Effector CD4-positive, alpha-beta T cell (primary cell): ENCODE data around the gene CCDC9B.

Experiments
- DNase-seq: peaks from one replicate; pipeline ENCODE4 v3.0.0-alpha.2; 2020

The CCDC9B gene

DNA sequence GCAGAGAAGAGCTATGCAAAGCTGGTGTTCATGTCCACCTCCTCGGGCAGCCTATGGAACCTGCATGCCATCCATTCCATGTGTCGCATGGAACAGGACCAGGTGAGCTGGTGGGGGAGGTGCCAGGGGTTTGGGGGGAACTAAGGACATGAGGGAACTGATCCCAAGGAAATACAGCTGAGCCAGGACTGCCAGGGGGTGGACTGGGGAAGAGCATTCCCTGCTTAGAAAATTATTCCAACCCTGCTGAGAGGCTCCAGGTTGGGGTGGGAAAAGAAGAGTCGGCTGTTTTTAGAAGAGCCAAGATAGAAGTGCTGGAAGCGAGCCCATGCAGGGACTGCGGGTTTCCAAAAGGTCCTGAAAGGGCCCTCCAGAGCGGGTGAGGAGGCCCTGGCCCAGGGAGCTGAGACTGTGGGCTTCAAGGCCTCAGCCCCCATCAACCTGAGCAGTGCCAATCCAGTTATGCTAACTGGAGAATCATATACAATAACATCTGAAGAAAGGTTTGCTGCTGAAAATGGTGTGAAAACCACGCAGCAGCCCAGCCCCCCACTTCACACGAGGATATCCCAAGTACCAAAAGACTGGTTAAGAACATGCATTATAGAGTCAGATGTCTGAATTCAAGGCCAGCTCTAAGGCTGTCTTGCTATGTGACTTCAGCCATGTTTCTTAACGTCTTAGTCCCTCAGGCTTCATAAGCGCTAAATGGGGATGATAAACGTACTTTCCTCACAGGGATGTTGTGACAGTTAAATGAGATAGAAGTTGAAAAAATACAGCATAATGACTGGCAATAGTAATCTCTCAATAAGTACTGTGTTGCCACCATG lies 25.1 kb upstream of the CCDC9B start:
- DNase-seq = no peak

GRCh38 chr15:40365016-40365415 lies 24.3 kb upstream of the CCDC9B start:
- no peak for DNase-seq

DNA sequence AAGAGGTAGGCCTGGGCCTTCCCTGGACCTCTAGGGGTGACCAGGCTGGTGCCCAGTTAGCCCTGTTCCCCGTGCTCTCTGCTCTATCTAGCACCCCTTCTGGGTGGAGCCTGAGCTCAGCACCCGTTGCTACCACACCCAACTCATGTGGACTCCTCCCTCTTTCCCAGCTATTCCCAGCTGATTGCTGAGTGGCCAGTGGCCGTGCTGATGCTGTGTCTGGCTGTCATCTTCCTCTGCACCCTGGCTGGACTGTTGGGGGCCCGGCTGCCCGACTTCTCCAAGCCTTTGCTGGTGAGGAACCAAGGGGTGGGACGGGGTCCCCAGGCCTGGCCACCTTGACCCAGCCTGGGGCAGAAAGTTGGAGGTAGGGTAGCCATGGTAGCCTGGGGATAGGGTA lies 23.5 kb upstream of the CCDC9B start:
- DNase-seq = no peak

- DNase-seq = no peak
Measured at GRCh38 chr15:40363611-40364010, 22.9 kb upstream of the CCDC9B start.

DNA sequence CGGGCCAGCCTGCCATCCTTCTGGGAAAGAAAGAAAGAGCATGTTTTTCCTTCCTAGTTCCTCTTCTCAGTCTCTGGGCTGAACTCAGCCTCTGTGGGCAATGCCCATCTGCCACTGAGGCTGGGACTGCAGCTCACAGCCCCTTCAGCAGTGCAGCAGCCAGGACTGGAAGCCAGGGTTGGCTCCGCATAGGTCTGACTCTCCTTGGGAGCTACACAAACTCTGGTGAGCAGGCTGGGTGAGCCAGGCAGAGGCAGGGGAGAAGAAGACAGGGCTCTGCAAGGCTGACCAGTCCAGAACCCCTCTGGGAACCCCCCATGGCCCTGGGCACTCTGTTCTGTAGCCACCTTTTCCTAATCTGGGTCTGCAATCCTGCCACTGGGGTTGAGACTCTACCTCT lies 20.9 kb upstream of the CCDC9B start:
- no peak for DNase-seq

DNA sequence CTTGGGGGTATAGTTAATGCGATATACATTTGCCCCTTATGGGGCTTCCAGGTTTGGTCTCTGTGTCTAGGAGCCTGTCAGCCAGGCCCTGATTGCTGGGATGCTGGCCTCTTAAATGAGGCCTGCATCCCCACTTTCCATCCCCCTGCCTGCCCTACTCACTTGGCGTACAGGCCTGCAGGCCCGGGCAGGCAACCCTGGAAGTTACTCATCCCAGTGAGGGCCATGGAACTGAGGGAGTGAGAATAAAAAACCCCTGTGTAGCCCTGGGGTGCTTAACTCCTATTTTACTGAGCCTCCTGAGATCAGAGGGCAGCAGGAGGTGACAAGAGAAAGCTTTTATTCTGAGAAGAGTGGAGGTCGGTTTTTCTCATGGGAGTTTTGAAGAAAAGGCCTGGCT lies 19.3 kb upstream of the CCDC9B start:
- no peak for DNase-seq

GRCh38 chr15:40358471-40359353 lies 18.0 kb upstream of the CCDC9B start:
- no peak for DNase-seq

GRCh38 chr15:40357723-40358470 lies 17.2 kb upstream of the CCDC9B start, which contains the start of gene DISP2:
Gene DISP2, plus strand, starts transcription at chr15:40358219. Its CDS starts 103 bp downstream, at chr15:40358322.
- DNase-seq = peak; percentile 82

DNA sequence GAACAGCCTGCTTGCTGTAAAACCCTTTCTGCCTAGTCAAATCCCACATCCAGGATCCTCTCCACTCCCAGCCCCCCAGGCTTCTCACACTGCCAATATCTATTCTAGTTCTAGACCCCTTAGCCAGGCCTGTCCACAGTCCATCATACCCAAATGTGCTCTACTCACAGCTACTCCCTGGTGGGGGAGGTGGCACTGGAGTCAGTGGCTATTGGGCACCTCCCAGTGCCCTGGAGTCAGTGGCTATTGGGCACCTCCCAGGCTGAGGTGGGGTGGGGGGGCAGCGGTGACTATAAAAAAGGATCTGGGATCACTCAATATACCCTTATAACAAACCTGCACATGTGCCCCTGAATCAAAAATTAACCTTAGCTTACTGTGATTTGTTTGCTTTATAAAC lies 16.5 kb upstream of the CCDC9B start:
- DNase-seq = no peak

GRCh38 chr15:40355976-40356585 lies 15.3 kb upstream of the CCDC9B start:
- DNase-seq = no peak

- no peak for DNase-seq
Measured at GRCh38 chr15:40354408-40355171, 13.9 kb upstream of the CCDC9B start.

DNA sequence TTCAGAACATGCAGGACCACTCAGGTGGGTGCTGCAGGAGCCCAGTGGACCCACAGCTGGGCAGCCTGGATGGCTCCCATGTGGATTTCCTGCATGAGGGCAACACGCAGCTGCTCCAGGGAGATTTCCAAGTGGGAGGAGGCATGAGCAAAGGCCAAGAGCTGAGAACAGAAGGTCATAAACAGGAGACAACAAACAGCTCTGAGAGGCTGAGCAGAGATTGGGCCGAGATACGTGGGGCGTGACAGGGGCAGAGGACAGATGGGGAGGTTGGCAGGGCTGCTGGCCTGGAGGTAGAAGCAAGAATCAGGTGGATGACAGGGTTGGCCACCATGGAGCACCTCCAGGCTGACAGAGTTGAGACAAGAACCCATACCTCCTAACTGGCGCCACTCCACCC lies 13.0 kb upstream of the CCDC9B start:
- DNase-seq = no peak

- no peak for DNase-seq
Measured at GRCh38 chr15:40352281-40352901, 11.7 kb upstream of the CCDC9B start.

DNA sequence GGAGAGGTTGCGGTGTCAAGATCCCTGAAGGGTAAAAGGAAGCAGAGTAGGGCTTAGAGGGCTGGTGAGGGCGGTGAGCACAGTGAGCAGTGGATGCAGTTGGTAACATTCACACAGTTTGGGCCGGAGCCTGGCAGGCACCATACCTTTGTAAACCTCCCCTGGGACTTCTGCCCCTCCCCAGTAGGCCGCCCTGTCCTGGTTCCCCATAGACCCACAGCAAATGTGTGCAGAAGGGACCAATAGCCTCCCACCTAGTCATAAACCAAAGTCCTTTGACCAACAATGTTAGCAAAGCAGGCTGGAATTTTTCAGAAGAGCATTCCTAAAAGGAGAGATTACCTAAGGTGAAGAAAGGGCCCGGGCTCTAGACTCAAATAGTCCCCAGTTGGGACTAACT lies 8.4 kb upstream of the CCDC9B start:
- no peak for DNase-seq

GRCh38 chr15:40348474-40348870 lies 7.7 kb upstream of the CCDC9B start:
- no peak for DNase-seq

DNA sequence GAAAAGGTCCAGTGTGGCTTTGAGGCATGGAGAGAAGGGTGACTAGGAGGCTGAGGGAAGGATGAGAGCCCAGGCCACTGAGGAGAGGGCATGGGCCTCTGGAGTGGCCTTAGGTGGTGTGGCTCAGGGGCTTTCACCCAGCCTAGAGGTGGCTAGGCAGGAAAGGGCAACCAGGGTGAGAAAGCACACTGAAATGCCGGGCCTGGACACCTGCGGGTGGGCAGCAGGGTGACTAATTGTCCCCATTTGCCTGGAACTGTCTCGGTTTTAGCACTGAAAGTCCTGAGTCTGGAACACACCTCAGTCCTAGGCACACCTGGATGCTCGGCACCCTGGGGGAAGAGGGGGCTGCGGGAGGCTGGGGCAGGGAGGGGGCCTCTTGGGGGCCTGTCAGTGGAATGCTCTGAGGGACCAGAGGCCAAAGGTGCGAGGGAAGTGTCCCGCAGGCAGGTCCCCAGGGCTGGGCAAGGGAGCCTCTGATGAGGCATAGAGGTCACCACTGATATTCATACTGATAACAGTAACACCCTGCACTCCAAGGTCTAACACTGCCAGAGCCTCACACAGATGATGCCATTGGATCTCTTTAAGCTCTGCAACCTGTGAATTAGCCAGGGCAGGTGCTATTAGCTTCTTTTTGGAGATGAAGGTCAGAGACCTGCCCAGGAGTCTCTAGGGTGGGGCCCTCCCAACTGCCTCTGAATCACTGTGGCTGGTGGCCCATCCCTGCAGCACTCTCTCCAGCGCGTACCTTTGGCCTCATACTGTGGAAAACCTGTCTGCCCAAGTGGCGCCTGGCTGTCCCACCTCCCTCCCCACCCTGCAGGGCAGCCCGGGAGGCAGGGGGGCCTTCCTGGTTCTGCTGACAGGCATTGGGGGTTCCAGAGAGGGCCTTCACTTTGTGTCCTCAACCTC lies 7.1 kb upstream of the CCDC9B start:
- no peak for DNase-seq

GRCh38 chr15:40346579-40347558 lies 6.1 kb upstream of the CCDC9B start:
- no peak for DNase-seq

GRCh38 chr15:40345867-40346578 lies 5.3 kb upstream of the CCDC9B start:
- DNase-seq = no peak
